Activated CD4-positive, alpha-beta T cell treated with anti-CD3 and anti-CD28 coated beads, Interleukin-2, Interleukin-6, amounts not matched to agents 100 ng/mL and 50 ng/mL, durations not matched to agents 16 hours and 8 hours (primary cell): ENCODE results near the gene NXPE4.
A peak's percentile ranks its signal among the peaks of the same experiment; 100 is the strongest.
"Not testable (repeated sequence)": the region's sequence is repeated elsewhere in the genome, so short reads cannot be mapped to it uniquely, and the experiment has no call there.

ENCODE experiments used
- DNase-seq: peaks from one replicate; pipeline ENCODE4 v3.0.0-alpha.2; 2020

The NXPE4 gene

GRCh38 chr11:114610550-114610949 is 15.0 kb upstream of the NXPE4 start:
- no peak for DNase-seq

- DNase-seq = no peak
These were observed 13.8 kb upstream of the NXPE4 start for GRCh38 chr11:114609429-114609828.

GRCh38 chr11:114608605-114609004 is 13.0 kb upstream of the NXPE4 start:
- DNase-seq = not testable (repeated sequence)

GRCh38 chr11:114607753-114608459 is 12.3 kb upstream of the NXPE4 start:
- DNase-seq = no peak

- DNase-seq = not testable (repeated sequence)
These were observed 11.2 kb upstream of the NXPE4 start for GRCh38 chr11:114606802-114607075.

GRCh38 chr11:114606003-114606801 is 10.6 kb upstream of the NXPE4 start:
- no peak for DNase-seq

- DNase-seq = no peak
These were observed 9.8 kb upstream of the NXPE4 start for GRCh38 chr11:114605370-114605769.

GRCh38 chr11:114604886-114605285 is 9.3 kb upstream of the NXPE4 start:
- no peak for DNase-seq

GRCh38 chr11:114604179-114604813 is 8.7 kb upstream of the NXPE4 start:
- DNase-seq = no peak

- not testable (repeated sequence) for DNase-seq
These were observed 7.6 kb upstream of the NXPE4 start for GRCh38 chr11:114603151-114603550.

- no peak for DNase-seq
These were observed 2.9 kb upstream of the NXPE4 start for GRCh38 chr11:114598461-114598860.

GRCh38 chr11:114596175-114596919 is 761 bp upstream of the NXPE4 start:
- DNase-seq = no peak

GRCh38 chr11:114594703-114595102 is 883 bp downstream of the NXPE4 start:
- DNase-seq = no peak

- DNase-seq = no peak
These were observed 8.1 kb downstream of the NXPE4 start for GRCh38 chr11:114587398-114587953.

GRCh38 chr11:114586797-114587196 is 8.8 kb downstream of the NXPE4 start:
- DNase-seq = no peak

GRCh38 chr11:114571712-114572111 is 23.9 kb downstream of the NXPE4 start:
- DNase-seq = no peak

GRCh38 chr11:114569801-114570200 is 25.8 kb downstream of the NXPE4 start:
- DNase-seq = no peak

- no peak for DNase-seq
These were observed 29.3 kb downstream of the NXPE4 start for GRCh38 chr11:114566276-114566675.

- DNase-seq = no peak
These were observed 30.8 kb downstream of the NXPE4 start for GRCh38 chr11:114564831-114565230.

GRCh38 chr11:114563077-114563476 is 32.5 kb downstream of the NXPE4 start:
- DNase-seq = peak; percentile 5

GRCh38 chr11:114562166-114562916 is 33.2 kb downstream of the NXPE4 start:
- no peak for DNase-seq
